Activated CD4-positive, alpha-beta T cell treated with anti-CD3 and anti-CD28 coated beads, Interleukin-2, amount 10 ng/mL, durations not matched to agents 7 days and 5 days (primary cell): ENCODE results near the gene SSNA1. TPM values are rescaled to one million over a fixed set of nuclear protein-coding genes. Genes with fewer than 3 reads are reported as not detected.
A peak's percentile ranks its signal among the peaks of the same experiment; 100 is the strongest.

Experiments used
- CTCF ChIA-PET: fragments of 350-600 bp; sonication (Branson Sonifier 250); formaldehyde crosslinking; loops from one replicate; lab custom pipeline; 2021; ENCODE audit warnings: antibody characterized with exemption; lab: Charles Lee
- POLR2A ChIA-PET: fragments of 350-600 bp; sonication (Branson Sonifier 250); formaldehyde crosslinking; loops from one replicate; lab custom pipeline; 2021; ENCODE audit warnings: antibody characterized with exemption; lab: Charles Lee
- DNase-seq: peaks from one replicate; pipeline ENCODE4 v3.0.0-alpha.2; 2020
- H3K27ac Mint-ChIP-seq: one replicate; pipeline ENCODE4 v1.8.0; 2021; ENCODE audit warnings: mild to moderate bottlenecking, moderate library complexity, mixed read lengths
- H3K27me3 Mint-ChIP-seq: one replicate; pipeline ENCODE4 v1.8.0; 2021; ENCODE audit warnings: mixed read lengths
- H3K36me3 Mint-ChIP-seq: one replicate; pipeline ENCODE4 v1.8.0; 2021; ENCODE audit warnings: low read depth, mixed read lengths
- H3K4me1 Mint-ChIP-seq: one replicate; pipeline ENCODE4 v1.8.0; 2021; ENCODE audit warnings: mixed read lengths
- H3K4me3 Mint-ChIP-seq: one replicate; pipeline ENCODE4 v1.8.0; 2021; ENCODE audit warnings: mild to moderate bottlenecking, moderate library complexity, mixed read lengths
- H3K9me3 Mint-ChIP-seq: one replicate; pipeline ENCODE4 v1.8.0; 2021; ENCODE audit warnings: mixed read lengths
- total RNA-seq, 2 experiments: library from RNA; stranded (reverse); gene quantifications; one replicate each; pipeline ENCODE4 v1.2.3, GENCODE V29; 2021

The SSNA1 gene
- total RNA-seq, 2 experiments from 2014 or later: 74.8 to 81.3 TPM

GRCh38 chr9:137147091-137147792 is 41.2 kb upstream of the SSNA1 start:
- Mint-ChIP-seq H3K9me3 (no peaks in the 10 kb centered on the region), H3K27ac (no peak overlapping the region), H3K4me1 (peaks cover 4% of the 10 kb centered on the region), H3K36me3 (no peaks in the 10 kb centered on the region), H3K4me3 (no peak overlapping the region), H3K27me3 (peaks cover 5% of the 10 kb centered on the region)
- no peak for DNase-seq
- POLR2A ChIA-PET: no interaction called here
- CTCF ChIA-PET: no interaction called here

DNA sequence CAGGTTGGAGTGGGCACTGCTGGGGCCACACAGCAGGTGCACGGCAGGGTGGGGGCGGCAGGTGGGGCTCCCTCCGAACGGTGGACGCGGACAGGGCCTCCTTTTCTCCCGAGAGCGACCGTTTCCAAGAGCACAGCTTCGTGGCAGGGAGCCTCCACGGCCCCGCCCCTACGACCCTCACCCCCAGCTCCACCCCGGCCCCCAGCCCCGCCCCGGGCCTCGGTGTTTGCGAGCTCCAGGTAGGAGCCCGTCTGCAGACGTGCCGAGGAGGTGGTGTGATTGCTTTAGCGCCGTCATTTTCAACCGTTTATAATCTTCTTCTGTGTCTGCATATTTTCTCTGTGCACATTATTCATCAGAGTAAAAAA is 40.7 kb upstream of the SSNA1 start:
- H3K27ac Mint-ChIP-seq: no peak overlapping the region
- no peaks in the 10 kb centered on the region for H3K9me3 Mint-ChIP-seq
- ChIA-PET CTCF (no interaction called here), POLR2A (no interaction called here)
- peaks cover 4% of the 10 kb centered on the region for H3K4me1 Mint-ChIP-seq
- H3K4me3 Mint-ChIP-seq: no peak overlapping the region
- no peaks in the 10 kb centered on the region for H3K36me3 Mint-ChIP-seq
- peaks cover 3% of the 10 kb centered on the region for H3K27me3 Mint-ChIP-seq
- DNase-seq: no peak

DNA sequence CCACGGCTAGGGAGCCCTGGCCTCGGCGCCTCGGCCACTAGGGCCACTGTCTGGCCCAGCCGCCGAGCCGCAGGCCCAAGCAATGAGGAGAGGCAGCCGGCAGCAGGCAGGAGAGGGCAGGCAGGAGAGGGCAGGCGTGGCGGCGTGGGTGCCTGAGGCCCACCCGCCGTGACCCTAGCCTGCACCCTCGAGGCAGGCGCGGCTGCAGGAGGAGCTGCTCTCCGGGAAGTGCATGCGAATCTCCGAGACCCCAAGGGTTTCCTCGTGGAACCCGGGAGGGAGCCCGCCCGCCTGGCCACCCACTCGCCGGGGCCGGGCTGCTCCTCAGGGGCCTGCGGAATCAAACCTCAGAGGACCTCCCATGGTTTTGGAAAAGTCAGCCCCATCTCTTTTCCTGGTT is 40.2 kb upstream of the SSNA1 start:
- no peak for DNase-seq
- POLR2A ChIA-PET: no interaction called here
- CTCF ChIA-PET: no interaction called here
- Mint-ChIP-seq H3K9me3 (no peaks in the 10 kb centered on the region), H3K4me1 (peaks cover 4% of the 10 kb centered on the region), H3K27me3 (peaks cover 3% of the 10 kb centered on the region), H3K4me3 (no peak overlapping the region), H3K36me3 (no peaks in the 10 kb centered on the region), H3K27ac (no peak overlapping the region)

DNA sequence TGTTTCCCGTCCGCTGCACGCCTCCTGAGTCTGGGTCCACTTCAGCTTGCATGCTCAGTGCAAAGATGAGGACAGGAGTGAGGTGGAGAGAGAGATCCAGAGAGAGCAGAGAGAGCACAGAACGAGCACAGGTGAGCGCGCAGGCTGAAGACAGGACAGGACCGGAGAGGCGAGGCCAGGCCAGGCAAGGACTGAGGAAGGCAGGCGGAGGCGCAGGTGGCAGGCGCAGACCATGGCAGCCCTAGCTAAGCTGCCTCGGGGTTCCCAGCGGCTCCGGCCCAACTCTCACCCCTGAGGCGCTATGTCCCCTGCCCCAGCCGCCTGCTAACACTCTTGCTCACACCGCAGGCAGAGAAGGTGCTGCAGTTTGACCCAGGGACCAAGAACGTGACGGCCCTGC is 39.8 kb upstream of the SSNA1 start:
- DNase-seq: no peak
- ChIA-PET CTCF (interaction anchor here (1.1 to 2.5 kb wide), 3 partner anchors 9 to 19 kb away, joined by 3 to 10 read pairs (median 9); partner anchors contain the start of gene GRIN1), POLR2A (no interaction called here)
- H3K4me3 Mint-ChIP-seq: no peak overlapping the region
- H3K27ac Mint-ChIP-seq: no peak overlapping the region
- H3K36me3 Mint-ChIP-seq: no peaks in the 10 kb centered on the region
- H3K4me1 Mint-ChIP-seq: peaks cover 4% of the 10 kb centered on the region
- H3K9me3 Mint-ChIP-seq: no peaks in the 10 kb centered on the region
- peaks cover 3% of the 10 kb centered on the region for H3K27me3 Mint-ChIP-seq

GRCh38 chr9:137149363-137149762 is 39.1 kb upstream of the SSNA1 start:
- H3K9me3 Mint-ChIP-seq: no peaks in the 10 kb centered on the region
- POLR2A ChIA-PET: no interaction called here
- no peak overlapping the region for H3K27ac Mint-ChIP-seq
- peaks cover 4% of the 10 kb centered on the region for H3K4me1 Mint-ChIP-seq
- DNase-seq: no peak
- CTCF ChIA-PET: interaction anchor here (0.9 to 2.5 kb wide), 7 partner anchors 9 to 362 kb away, joined by 3 to 10 read pairs (median 4); partner anchors contain the start of genes GRIN1 and MAN1B1
- H3K4me3 Mint-ChIP-seq: no peak overlapping the region
- no peaks in the 10 kb centered on the region for H3K36me3 Mint-ChIP-seq
- H3K27me3 Mint-ChIP-seq: peaks cover 3% of the 10 kb centered on the region

DNA sequence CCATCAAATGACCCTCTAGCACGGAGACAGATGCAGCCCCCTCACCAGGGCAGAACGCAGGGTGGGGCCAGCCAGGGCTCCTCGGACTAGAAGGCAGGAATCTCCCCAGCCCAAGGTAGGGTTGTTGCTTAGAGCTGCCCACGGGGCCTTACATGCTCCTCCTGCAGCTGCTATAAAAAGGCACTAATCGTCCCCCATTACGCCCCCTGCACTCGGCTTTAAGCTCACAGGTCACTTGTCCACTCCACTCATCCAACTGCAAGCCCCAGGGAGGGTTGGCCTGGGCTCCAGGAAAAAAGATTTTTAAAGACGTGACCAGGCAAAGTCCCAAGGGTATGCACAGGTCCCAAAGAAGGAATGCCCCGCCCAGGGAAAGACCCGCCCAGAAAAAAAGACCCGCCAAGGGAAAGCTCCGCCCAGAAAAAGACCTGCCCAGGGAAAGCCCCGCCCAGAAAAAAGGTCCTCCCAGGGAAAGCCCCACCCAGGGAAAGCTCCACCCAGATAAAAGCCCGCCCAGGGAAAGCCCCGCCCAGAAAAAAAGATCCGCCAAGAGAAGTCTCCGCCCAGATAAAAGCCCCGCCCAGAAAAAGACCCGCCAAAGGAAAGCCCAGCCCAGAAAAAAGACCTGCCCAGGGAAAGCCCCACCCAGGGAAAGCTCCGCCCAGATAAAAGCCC is 38.4 kb upstream of the SSNA1 start:
- Mint-ChIP-seq H3K27ac (no peak overlapping the region), H3K9me3 (no peaks in the 10 kb centered on the region), H3K36me3 (no peaks in the 10 kb centered on the region), H3K4me1 (peaks cover 4% of the 10 kb centered on the region), H3K4me3 (no peak overlapping the region), H3K27me3 (peaks cover 5% of the 10 kb centered on the region)
- ChIA-PET CTCF (interaction anchor here (0.9 to 2.5 kb wide), 9 partner anchors 8 to 363 kb away, joined by 3 to 10 read pairs (median 4); partner anchors contain the start of genes GRIN1 and MAN1B1), POLR2A (no interaction called here)
- no peak for DNase-seq

GRCh38 chr9:137150617-137151457 is 37.6 kb upstream of the SSNA1 start:
- peak; percentile 40 for DNase-seq
- H3K27ac Mint-ChIP-seq: no peak overlapping the region
- no peaks in the 10 kb centered on the region for H3K9me3 Mint-ChIP-seq
- no peaks in the 10 kb centered on the region for H3K36me3 Mint-ChIP-seq
- no peak overlapping the region for H3K4me3 Mint-ChIP-seq
- peaks cover 5% of the 10 kb centered on the region for H3K27me3 Mint-ChIP-seq
- POLR2A ChIA-PET: no interaction called here
- peaks cover 4% of the 10 kb centered on the region for H3K4me1 Mint-ChIP-seq
- CTCF ChIA-PET: interaction anchor here (1.2 to 2.5 kb wide), 6 partner anchors 12 to 364 kb away, joined by 4 to 10 read pairs (median 4); partner anchors contain the start of gene GRIN1

DNA sequence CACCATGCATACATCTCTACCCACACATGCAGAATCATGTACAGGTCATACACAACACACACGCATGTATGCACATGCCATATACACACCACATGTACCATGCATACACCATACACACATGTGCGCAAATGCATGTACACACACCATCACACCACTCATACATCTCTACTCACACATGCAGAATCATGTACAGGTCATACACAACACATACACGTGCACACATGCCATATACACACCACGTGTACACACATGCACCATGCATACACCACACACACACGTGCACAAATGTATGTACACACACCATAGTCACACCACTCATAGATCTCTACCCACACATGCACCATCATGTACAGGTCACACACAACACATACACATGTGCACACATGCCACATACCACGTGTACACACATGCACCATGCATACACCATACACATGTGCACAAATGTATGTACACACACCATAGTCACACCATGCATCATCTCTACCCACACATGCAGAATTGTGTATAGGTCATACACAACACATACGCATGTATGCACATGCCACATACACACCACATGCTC is 35.6 kb upstream of the SSNA1 start:
- Mint-ChIP-seq H3K36me3 (no peaks in the 10 kb centered on the region), H3K4me3 (no peak overlapping the region), H3K27ac (no peak overlapping the region), H3K4me1 (peaks cover 14% of the 10 kb centered on the region), H3K27me3 (peaks cover 9% of the 10 kb centered on the region), H3K9me3 (no peaks in the 10 kb centered on the region)
- no peak for DNase-seq
- ChIA-PET POLR2A (no interaction called here), CTCF (no interaction called here)

GRCh38 chr9:137156567-137157375 is 31.7 kb upstream of the SSNA1 start:
- H3K36me3 Mint-ChIP-seq: no peaks in the 10 kb centered on the region
- POLR2A ChIA-PET: no interaction called here
- H3K27me3 Mint-ChIP-seq: peaks cover 28% of the 10 kb centered on the region
- no peak overlapping the region for H3K27ac Mint-ChIP-seq
- CTCF ChIA-PET: interaction anchor here (0.6 to 1.4 kb wide), 10 partner anchors 13 to 1116 kb away, joined by 3 to 5 read pairs (median 3); partner anchors contain the start of genes ANAPC2, NOXA1, NRARP and SSNA1
- DNase-seq: peak; percentile 52
- peak overlapping the region; percentile 43 for H3K4me3 Mint-ChIP-seq
- H3K9me3 Mint-ChIP-seq: no peaks in the 10 kb centered on the region
- peaks cover 22% of the 10 kb centered on the region for H3K4me1 Mint-ChIP-seq

DNA sequence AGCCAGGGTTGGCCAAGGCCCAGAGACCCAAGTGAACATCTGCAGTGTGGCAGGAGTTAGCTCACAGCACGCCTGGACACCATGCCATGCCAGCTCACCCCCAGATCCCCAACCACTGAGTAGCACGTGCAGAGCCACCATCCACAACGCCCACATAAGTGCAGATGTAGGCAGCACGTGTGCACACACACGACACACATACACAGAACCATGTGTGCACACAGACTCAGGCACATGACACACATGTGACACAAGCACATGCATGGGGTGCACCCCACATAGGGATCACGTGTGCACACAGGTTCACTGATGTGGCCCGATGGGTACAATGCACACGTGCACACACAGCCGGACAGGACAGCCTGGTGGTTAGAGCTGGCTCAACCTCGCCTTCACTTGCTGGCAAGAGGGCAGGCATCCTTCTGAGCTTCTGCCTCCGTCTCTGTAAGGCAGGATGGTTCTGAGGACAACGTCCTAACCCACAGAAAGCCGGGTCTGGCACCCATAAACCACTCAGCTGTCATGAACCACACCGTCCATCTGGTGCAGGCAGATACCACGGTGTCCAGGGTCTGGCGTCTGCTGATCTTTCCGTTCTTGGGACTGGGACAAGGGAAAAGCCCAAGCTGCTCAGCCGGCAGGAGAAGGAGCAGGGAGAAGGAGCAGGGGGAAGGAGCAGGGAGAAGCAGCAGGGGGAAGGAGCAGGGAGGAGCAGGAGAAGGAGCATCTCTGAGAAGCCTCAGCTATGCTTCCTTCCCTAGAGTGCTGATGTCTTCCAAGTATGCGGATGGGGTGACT is 30.7 kb upstream of the SSNA1 start:
- ChIA-PET CTCF (interaction anchor here (0.8 to 1.4 kb wide), 8 partner anchors 9 to 144 kb away, joined by 3 read pairs; partner anchors contain the start of gene NRARP), POLR2A (no interaction called here)
- no peak for DNase-seq
- Mint-ChIP-seq H3K4me3 (no peak overlapping the region), H3K36me3 (no peaks in the 10 kb centered on the region), H3K4me1 (peaks cover 22% of the 10 kb centered on the region), H3K27ac (no peak overlapping the region), H3K27me3 (peaks cover 32% of the 10 kb centered on the region), H3K9me3 (no peaks in the 10 kb centered on the region)

DNA sequence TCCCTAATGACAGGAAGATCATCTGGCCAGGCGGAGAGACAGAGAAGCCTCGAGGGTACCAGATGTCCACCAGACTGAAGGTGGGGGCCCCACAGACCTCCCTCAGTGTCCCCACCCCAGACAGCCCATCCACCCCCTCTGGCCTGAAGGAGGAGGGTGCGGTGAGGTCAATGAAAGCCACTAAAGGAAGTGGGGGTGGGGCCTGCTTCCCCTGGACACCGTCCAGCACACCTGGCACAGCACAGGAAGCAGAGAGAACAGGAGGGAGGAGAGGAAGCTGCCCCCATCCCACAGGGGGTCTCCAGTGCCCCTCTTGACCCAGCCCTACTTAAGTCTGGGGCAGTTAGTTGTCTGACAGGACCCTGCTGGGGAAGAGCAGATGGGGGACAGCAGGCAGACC is 29.9 kb upstream of the SSNA1 start:
- no peaks in the 10 kb centered on the region for H3K9me3 Mint-ChIP-seq
- peaks cover 35% of the 10 kb centered on the region for H3K27me3 Mint-ChIP-seq
- no peak overlapping the region for H3K27ac Mint-ChIP-seq
- no peak for DNase-seq
- CTCF ChIA-PET: interaction anchor here (1.1 to 1.2 kb wide), 2 partner anchors 9 to 20 kb away, joined by 3 read pairs; no protein-coding TSS in a partner anchor
- no peak overlapping the region for H3K4me3 Mint-ChIP-seq
- POLR2A ChIA-PET: no interaction called here
- H3K36me3 Mint-ChIP-seq: no peaks in the 10 kb centered on the region
- peaks cover 22% of the 10 kb centered on the region for H3K4me1 Mint-ChIP-seq
